ENCODE measurements around the gene ZNF441.

ZNF441 gene

GRCh38 chr19:11787536-11787935 is 20.7 kb downstream of the ZNF441 start:
- Histone ChIP-seq H2AFZ (ENCODE audit: low read depth, low read length, severe bottlenecking) (no peak overlapping the region), H3K36me3 (ENCODE audit: low read length) (peaks cover 12% of the 10 kb centered on the region), H3K4me3 (ENCODE audit: insufficient read depth, low read length, poor library complexity, severe bottlenecking) (no peak overlapping the region), H3K27me3 (ENCODE audit: low read length) (no peaks in the 10 kb centered on the region), H4K20me1 (ENCODE audit: low read depth, low read length) (no peaks in the 10 kb centered on the region), H3K79me2 (ENCODE audit: insufficient read depth, low read length) (no peaks in the 10 kb centered on the region), H3K4me2 (ENCODE audit: low read depth, low read length, poor library complexity, severe bottlenecking) (no peak overlapping the region), H3K9ac (ENCODE audit: low read length) (no peak overlapping the region), H3K9me2 (replicated peaks; ENCODE audit: insufficient read depth, low read length) (no peaks in the 10 kb centered on the region), H3K9me3 (ENCODE audit: insufficient read depth, low read length) (peaks cover 39% of the 10 kb centered on the region; the same call in 1 of the 2 replicates), H3K27ac (ENCODE audit: low read depth, low read length) (no peak overlapping the region), H3F3A (ENCODE audit: insufficient read depth) (no peaks in the 10 kb centered on the region)
- TF ChIP-seq CTCF (IDR thresholded peaks at IDR 0.05; ENCODE audit: insufficient read depth, low read length, poor library complexity, severe bottlenecking) (no peak), EZH2phosphoT487 (conservative IDR thresholded peaks at IDR 0.05; ENCODE audit: low read length) (no peak)

- Histone ChIP-seq H3K27ac (ENCODE audit: low read depth, low read length) (no peak overlapping the region), H2AFZ (ENCODE audit: low read depth, low read length, severe bottlenecking) (no peak overlapping the region), H3K9ac (ENCODE audit: low read length) (no peak overlapping the region), H3K4me2 (ENCODE audit: low read depth, low read length, poor library complexity, severe bottlenecking) (no peak overlapping the region), H4K20me1 (ENCODE audit: low read depth, low read length) (no peaks in the 10 kb centered on the region), H3K9me3 (ENCODE audit: insufficient read depth, low read length) (peaks cover 14% of the 10 kb centered on the region; the same call in 1 of the 2 replicates), H3K36me3 (ENCODE audit: low read length) (no peaks in the 10 kb centered on the region), H3F3A (ENCODE audit: insufficient read depth) (no peaks in the 10 kb centered on the region), H3K4me3 (ENCODE audit: insufficient read depth, low read length, poor library complexity, severe bottlenecking) (no peak overlapping the region), H3K79me2 (ENCODE audit: insufficient read depth, low read length) (no peaks in the 10 kb centered on the region), H3K27me3 (ENCODE audit: low read length) (no peaks in the 10 kb centered on the region), H3K9me2 (replicated peaks; ENCODE audit: insufficient read depth, low read length) (no peaks in the 10 kb centered on the region)
- TF ChIP-seq CTCF (IDR thresholded peaks at IDR 0.05; ENCODE audit: insufficient read depth, low read length, poor library complexity, severe bottlenecking) (no peak), EZH2phosphoT487 (conservative IDR thresholded peaks at IDR 0.05; ENCODE audit: low read length) (no peak)
Measured at GRCh38 chr19:11792942-11793341, 26.1 kb downstream of the ZNF441 start.

- no peaks in the 10 kb centered on the region for H3K36me3 ChIP-seq (ENCODE audit: low read length)
- no peaks in the 10 kb centered on the region for H3K79me2 ChIP-seq (ENCODE audit: insufficient read depth, low read length)
- H3K4me2 ChIP-seq (ENCODE audit: low read depth, low read length, poor library complexity, severe bottlenecking): peak overlapping the region; percentile 9
- TF ChIP-seq CTCF (IDR thresholded peaks at IDR 0.05; ENCODE audit: insufficient read depth, low read length, poor library complexity, severe bottlenecking): peak; percentile 83
- TF ChIP-seq EZH2phosphoT487 (conservative IDR thresholded peaks at IDR 0.05; ENCODE audit: low read length): no peak
- no peak overlapping the region for H3K9ac ChIP-seq (ENCODE audit: low read length)
- H3F3A ChIP-seq (ENCODE audit: insufficient read depth): no peaks in the 10 kb centered on the region
- no peaks in the 10 kb centered on the region for H3K9me2 ChIP-seq (replicated peaks; ENCODE audit: insufficient read depth, low read length)
- no peak overlapping the region for H3K27ac ChIP-seq (ENCODE audit: low read depth, low read length)
- H3K27me3 ChIP-seq (ENCODE audit: low read length): no peaks in the 10 kb centered on the region
- H3K4me3 ChIP-seq (ENCODE audit: insufficient read depth, low read length, poor library complexity, severe bottlenecking): no peak overlapping the region
- no peaks in the 10 kb centered on the region for H3K9me3 ChIP-seq (ENCODE audit: insufficient read depth, low read length)
- no peak overlapping the region for H2AFZ ChIP-seq (ENCODE audit: low read depth, low read length, severe bottlenecking)
- H4K20me1 ChIP-seq (ENCODE audit: low read depth, low read length): no peaks in the 10 kb centered on the region
Measured at GRCh38 chr19:11797491-11797890, 30.7 kb downstream of the ZNF441 start.
